Femur (tissue), 1 donor: Measurements from ENCODE around the gene LCE1F.

Experiments used
- DNase-seq: peaks from one replicate; pipeline ENCODE4 v3.0.0-alpha.2; 2017

LCE1F gene

DNA sequence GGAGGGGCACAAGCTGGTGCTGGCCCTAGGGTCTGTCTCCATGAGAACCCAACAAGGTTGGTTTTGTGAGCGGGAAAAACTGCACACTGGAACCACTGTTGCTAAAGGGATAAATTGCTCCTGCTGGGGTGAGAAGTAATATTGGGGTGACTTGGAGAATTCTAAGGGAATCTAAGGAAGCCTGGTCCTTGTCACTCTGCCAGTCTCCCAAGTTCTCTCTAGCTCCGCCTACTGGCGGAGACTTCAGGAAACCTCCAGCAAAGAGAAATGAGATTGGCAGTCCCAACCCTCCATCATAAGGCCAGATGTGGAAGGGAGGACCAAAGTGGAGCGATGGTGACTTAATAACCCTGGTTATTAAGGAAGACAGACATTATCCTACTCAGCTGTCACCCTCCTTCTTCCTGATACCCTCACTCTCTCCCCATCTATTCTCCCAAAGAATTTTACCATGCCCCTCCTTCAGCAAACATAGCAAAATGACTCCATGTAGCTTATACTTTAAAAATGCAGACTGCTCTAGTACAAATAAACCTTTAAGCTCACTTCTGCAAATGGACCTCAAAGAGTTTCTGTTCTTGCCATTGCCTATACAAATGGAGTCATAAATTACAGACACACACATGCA is 2.7 kb downstream of the LCE1F start:
- no peak for DNase-seq

DNA sequence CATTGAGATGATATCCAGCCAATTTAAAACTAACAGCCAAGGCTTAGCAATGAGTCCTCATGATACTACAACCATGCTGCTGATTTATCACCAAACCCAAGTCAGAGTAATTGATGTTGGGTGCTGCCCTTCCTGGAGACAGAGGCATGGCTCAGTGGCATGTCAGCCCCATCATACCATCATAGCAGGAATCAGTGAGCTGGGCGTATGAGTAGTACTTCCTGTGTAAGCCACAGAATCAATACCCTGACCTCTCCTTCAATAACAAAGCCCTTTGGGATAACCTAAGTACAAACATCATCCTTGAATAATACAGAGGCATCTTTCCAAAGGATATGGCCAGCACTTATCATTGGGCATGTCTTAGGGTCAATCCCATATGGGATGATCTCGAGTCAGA is 8.2 kb downstream of the LCE1F start:
- DNase-seq = no peak

DNA sequence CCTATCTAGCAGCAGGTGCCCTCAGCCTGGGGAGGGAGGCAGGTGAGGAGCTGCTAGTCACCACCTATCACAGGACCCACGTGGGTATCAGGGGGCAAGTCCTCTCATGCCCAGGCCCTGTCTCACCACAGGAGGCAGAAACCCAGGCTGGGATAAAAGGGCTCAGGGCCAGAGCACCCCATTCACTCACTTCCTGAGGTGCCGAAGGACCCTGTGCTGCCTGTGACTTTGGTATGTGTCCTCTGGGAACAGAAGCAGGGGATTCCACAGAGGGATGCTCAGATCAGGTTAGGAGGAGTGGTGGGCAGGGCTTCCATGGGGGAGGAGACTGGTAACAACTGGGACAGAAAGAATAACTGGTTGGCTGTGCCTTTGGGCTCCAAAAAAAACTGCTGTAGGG is 11.1 kb downstream of the LCE1F start, which contains the start of gene LCE1E:
TSS of gene LCE1E (plus strand) at position 181 of the 400 bp plus-strand sequence. CDS start 1,043 bp downstream, outside the sequence.
- no peak for DNase-seq

DNA sequence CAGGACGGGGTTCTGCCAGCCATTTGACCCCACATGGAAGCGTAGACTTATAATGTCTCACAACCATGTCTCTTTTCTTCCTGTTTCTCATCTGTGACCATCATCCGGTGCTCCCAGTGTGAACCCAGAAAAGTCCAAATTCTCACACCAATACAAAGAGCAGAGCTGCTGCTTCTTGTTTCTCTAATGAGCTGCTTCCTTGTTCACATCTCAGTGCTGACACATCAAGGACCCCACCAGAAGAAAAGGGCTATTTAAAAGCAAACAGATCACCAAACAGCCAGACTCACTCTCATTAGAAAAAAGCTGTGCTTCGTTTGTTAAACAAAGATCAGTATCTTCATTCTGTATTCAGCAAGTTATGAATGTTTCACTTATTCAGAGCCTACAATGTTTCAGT is 20.7 kb downstream of the LCE1F start:
- DNase-seq = no peak

DNA sequence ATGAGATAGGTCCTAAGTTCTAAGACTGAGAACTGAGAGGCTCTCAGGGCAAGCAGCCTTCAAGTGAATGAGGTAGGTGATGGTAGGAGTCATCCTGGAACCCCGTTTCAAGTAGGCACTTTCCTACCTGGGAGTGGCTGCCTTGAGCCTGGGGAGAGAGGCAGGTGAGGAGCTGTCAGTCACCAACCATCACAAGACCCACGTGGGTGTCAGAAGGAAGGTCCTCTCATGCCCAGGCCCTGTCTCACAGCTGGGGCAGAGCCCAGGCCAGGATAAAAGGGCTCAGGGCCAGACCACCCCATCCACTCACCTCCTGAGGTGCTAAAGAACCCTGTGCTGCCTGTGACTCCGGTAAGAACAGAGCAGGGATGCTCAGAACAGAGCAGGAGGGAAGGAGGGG is 21.5 kb downstream of the LCE1F start, which contains the start of gene LCE1D:
TSS of gene LCE1D (plus strand) at position 301 of the 400 bp plus-strand sequence. CDS start 1,074 bp downstream, outside the sequence.
- DNase-seq = no peak

DNA sequence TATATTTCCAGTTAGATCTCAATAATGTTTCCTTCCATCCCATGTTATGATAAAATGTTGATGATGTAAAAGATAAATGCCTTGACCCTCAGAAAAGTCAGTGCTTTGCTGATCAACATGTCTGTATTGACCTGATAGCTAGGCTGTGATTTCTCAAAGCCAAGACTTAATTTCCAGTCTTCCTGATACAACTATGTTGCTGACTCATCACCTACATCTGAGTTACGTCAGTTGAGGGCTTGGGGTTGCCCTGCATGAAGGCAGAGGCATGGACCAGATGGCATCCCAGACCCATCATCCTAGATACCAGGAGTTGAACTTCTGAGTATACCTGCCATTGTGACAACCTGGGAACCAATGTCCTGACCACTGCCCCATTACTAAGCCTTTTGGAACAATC is 26.4 kb downstream of the LCE1F start:
- no peak for DNase-seq

DNA sequence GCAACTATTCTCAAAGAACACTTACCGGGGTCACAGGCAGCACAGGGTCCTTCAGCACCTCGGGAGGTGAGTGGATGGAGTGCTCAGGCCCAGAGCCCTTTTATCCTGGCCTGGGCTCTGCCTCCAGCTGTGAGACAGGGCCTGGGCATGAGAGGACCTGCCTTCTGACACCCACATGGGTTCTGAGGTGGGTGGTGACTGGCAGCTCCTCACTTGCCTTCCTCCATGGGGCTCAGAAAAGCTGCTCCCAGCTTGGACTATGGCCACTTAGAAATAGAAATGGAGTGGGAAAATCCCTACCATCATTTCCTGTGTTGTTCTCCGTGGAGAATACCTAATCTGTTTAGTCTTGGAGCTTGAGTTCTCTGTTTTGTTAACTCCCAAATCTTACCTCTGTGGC is 31.6 kb downstream of the LCE1F start, which contains the start of gene LCE1C:
TSS of gene LCE1C (minus strand) at position 76 of the 400 bp plus-strand sequence. CDS start 1,173 bp downstream, outside the sequence.
- no peak for DNase-seq

DNA sequence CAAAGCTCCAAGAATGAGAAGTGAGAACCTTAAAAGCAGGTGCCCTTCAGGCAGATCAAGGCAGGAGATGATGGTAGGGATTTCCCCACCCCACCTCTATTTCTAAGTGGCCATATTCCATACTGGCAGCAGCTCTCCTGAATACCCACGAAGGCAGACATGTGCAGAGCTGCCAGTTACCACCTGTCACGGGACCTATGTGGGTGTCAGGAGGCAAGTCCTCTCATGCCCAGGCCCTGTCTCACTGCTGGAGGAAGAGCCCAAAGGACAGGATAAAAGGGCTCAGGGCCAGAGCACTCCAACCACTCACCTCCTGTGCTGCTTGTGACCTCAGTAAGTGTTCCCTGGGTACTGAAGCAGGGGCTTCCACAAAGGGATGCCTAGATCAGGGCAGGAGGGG is 36.1 kb downstream of the LCE1F start:
- no peak for DNase-seq

DNA sequence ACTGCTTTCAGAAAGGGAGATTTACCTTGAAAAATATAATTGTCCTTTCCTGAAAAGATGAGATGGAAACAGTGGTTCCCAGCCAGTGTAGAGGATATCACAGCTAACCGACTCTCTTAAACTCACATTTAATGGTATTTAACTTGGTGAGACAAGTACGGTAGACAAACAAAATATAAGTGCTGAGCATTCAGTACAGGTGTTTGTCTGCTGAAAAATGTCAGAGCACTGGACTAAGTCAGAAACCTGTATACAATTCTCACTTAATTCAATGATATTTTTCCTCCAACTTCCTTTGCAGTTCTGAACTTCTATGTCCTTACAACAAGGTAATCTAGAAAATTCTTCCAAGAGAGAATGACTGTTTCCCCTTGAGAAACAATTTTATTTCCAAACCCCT is 36.7 kb downstream of the LCE1F start, which contains the start of gene LCE1B:
TSS of gene LCE1B (plus strand) at position 301 of the 400 bp plus-strand sequence. CDS start 476 bp downstream, outside the sequence.
- DNase-seq = no peak

DNA sequence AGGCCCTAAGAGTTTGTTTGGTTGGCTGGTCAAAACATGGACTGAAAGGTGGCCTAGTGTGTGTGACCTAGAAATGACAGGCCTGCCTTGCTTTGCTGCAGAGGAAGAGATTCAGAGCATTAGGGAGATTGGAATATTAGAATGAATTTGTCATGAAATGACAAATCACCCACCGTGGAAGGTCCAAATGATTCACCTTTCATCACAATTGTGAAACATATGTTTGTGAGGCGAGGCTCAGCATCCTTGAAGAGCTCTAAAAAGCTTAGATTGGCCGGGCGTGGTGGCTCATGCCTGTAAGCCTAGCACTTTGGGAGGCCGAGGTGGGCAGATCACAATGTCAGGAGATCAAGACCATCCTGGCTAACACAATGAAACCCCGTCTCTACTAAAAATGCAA is 42.4 kb downstream of the LCE1F start:
- DNase-seq = no peak

DNA sequence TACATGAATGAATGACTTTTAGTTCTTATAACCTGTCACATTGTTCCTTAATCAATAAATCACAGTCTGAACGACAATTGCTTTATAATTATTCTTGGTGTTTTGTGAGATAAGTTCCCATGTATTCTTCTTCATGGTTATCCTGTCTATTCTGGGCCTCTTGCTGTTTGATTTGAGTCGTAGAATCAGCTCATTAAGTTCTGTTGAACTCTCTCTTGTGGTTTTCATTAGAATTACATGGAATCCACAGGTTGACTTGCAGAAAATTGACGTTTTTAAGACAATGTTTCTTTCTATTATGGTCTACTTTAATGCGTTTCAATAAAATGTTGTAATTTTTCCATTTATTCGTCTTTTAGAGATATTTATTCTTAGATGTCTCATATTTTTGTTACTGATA is 48.4 kb downstream of the LCE1F start:
- no peak for DNase-seq

DNA sequence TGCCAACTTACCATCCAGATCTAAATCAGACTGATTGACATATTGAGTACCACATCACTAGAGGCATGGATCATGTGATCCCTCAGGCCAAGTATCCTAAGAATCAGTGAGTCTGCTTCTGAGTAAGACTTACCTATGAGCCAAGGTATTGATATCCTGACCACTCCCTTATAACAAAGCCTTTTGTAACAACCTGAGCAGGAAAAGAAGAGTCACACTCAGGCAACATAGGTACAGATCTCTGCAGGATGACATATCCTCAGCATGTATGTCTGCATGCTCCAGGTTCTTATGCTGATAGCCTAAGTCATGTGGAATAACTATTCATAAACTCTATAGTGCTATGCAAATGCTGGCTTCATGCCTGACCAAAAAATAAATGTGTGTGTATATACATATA is 50.0 kb downstream of the LCE1F start:
- no peak for DNase-seq
